H1 (cell line): ENCODE data around the gene FAM76A. TPM values are rescaled to one million over a fixed set of nuclear protein-coding genes. Genes with fewer than 3 reads are reported as not detected.

ENCODE experiments used
- CTCF ChIA-PET: fragments of 300-600 bp; sonication (Branson Sonifier 250); formaldehyde crosslinking; loops from one replicate; lab custom pipeline; 2021; ENCODE audit not compliant: partially characterized antibody; lab: Charles Lee
- POLR2A ChIA-PET: fragments of 300-600 bp; sonication (Branson Sonifier 250); formaldehyde crosslinking; loops from one replicate; lab custom pipeline; 2021; ENCODE audit warnings: inconsistent platforms; ENCODE audit not compliant: partially characterized antibody; lab: Charles Lee
- DNase-seq, 2 experiments: peaks; one replicate each; pipeline versions ENCODE4 v3.0.0 to v3.0.0-alpha.2; 2010 to 2022; ENCODE audit warnings: low spot score in 2 of 2, low read depth in 1 of 2, mixed read lengths in 1 of 2
- FAIRE-seq: peaks from 2 replicates; lab custom pipeline; 2011; peaks lifted over from hg19 to GRCh38; lab: Jason Lieb, UNC
- H2AFZ ChIP-seq: 2 replicates; pipeline ENCODE4 v1.8.1; 2012; ENCODE audit warnings: low read length, inconsistent platforms
- H2AK5ac ChIP-seq: 2 replicates; pipeline ENCODE4 v1.6.1; 2013; ENCODE audit warnings: low read depth, low read length
- H2BK120ac ChIP-seq: replicated peaks from 2 replicates; pipeline ENCODE3; 2013; ENCODE audit warnings: low read depth, low read length, inconsistent platforms
- H2BK12ac ChIP-seq: 2 replicates; pipeline ENCODE4 v1.6.1; 2013; ENCODE audit warnings: low read depth, low read length
- H2BK15ac ChIP-seq: 2 replicates; pipeline ENCODE4 v1.6.1; 2013; ENCODE audit warnings: low read length
- H2BK20ac ChIP-seq: 2 replicates; pipeline ENCODE4 v1.6.1; 2013; ENCODE audit warnings: low read length
- H2BK5ac ChIP-seq: 2 replicates; pipeline ENCODE4 v1.6.1; 2013; ENCODE audit warnings: low read depth, low read length
- H3K14ac ChIP-seq: 2 replicates; pipeline ENCODE4 v1.6.1; 2013; ENCODE audit warnings: inconsistent platforms; ENCODE audit not compliant: insufficient read length
- H3K18ac ChIP-seq: 2 replicates; pipeline ENCODE4 v1.6.1; 2013; ENCODE audit warnings: low read length; ENCODE audit errors: extremely low read depth
- H3K23ac ChIP-seq: 2 replicates; pipeline ENCODE4 v1.6.1; 2013; ENCODE audit warnings: inconsistent platforms; ENCODE audit not compliant: insufficient read length
- H3K23me2 ChIP-seq: 2 replicates; pipeline ENCODE4 v1.6.1; 2013; ENCODE audit warnings: low read depth, low read length
- H3K27ac ChIP-seq: 2 replicates; pipeline ENCODE4 v1.6.1; 2011; ENCODE audit warnings: low read depth, low read length, inconsistent platforms
- H3K27me3 ChIP-seq, 4 experiments: replicated peaks in 1 of 4; 1 replicate in 1 of 4; 2 replicates in 3 of 4; pipeline versions ENCODE4 v1.6.1 to v1.8.1; 2011 to 2013; ENCODE audit warnings: low read length in 3 of 4, mild to moderate bottlenecking in 3 of 4, inconsistent platforms in 2 of 4, mixed read lengths in 2 of 4, moderate library complexity in 1 of 4; ENCODE audit not compliant: control insufficient read depth in 3 of 4, insufficient read depth in 3 of 4; ENCODE audit errors: extremely low read depth in 1 of 4
- H3K36me3 ChIP-seq, 4 experiments: 2 replicates each; pipeline versions ENCODE4 v1.6.1 to v1.8.1; 2011 to 2013; ENCODE audit warnings: mild to moderate bottlenecking in 4 of 4, low read length in 3 of 4, moderate library complexity in 2 of 4, control low read depth in 1 of 4, inconsistent platforms in 1 of 4; ENCODE audit not compliant: insufficient read depth in 4 of 4, control insufficient read depth in 2 of 4
- H3K4ac ChIP-seq: replicated peaks from 2 replicates; pipeline ENCODE3; 2013; ENCODE audit warnings: low read length, low read depth, mixed read lengths, inconsistent platforms; ENCODE audit not compliant: insufficient read length
- H3K4me1 ChIP-seq, 4 experiments: replicated peaks in 1 of 4; 1 replicate in 1 of 4; 2 replicates in 3 of 4; pipeline versions ENCODE4 v1.6.1 to v1.8.1; 2011 to 2013; ENCODE audit warnings: low read length in 3 of 4, inconsistent platforms in 2 of 4, mixed read lengths in 1 of 4; ENCODE audit not compliant: insufficient read depth in 4 of 4, control insufficient read depth in 3 of 4
- H3K4me2 ChIP-seq, 2 experiments: 2 replicates each; pipeline versions ENCODE4 v1.6.1 to v1.8.1; 2011 to 2013; ENCODE audit warnings: low read depth in 2 of 2, low read length in 2 of 2, control low read depth in 1 of 2, inconsistent platforms in 1 of 2, mild to moderate bottlenecking in 1 of 2; ENCODE audit not compliant: insufficient read depth in 1 of 2
- H3K4me3 ChIP-seq, 4 experiments: fragments of 200-600, 300-600 bp in 1 of 4; sonication (generic), shearing (Covaris generic), sonication (Bioruptor Twin) in 1 of 4; 2 replicates each; pipeline versions ENCODE4 v1.5.1 to v1.8.1; 2011 to 2016; ENCODE audit warnings: low read length in 4 of 4, low read depth in 3 of 4, control low read depth in 2 of 4, inconsistent platforms in 2 of 4, mild to moderate bottlenecking in 2 of 4, mixed read lengths in 1 of 4, moderate library complexity in 1 of 4; ENCODE audit not compliant: insufficient read depth in 2 of 4; ENCODE audit errors: extremely low read depth in 1 of 4
- H3K56ac ChIP-seq: replicated peaks from 2 replicates; pipeline ENCODE3; 2013; ENCODE audit warnings: low read depth, mild to moderate bottlenecking, mixed read lengths, low read length, inconsistent platforms; ENCODE audit not compliant: insufficient read length
- H3K79me1 ChIP-seq: 2 replicates; pipeline ENCODE4 v1.6.1; 2013; ENCODE audit warnings: low read depth, low read length, control low read depth
- H3K79me2 ChIP-seq, 2 experiments: 2 replicates each; pipeline versions ENCODE4 v1.6.1 to v1.8.1; 2012 to 2013; ENCODE audit warnings: low read length in 2 of 2, mild to moderate bottlenecking in 2 of 2, inconsistent platforms in 1 of 2; ENCODE audit not compliant: insufficient read depth in 2 of 2, control insufficient read depth in 1 of 2
- H3K9ac ChIP-seq, 4 experiments: replicated peaks in 1 of 4; 1 replicate in 1 of 4; 2 replicates in 3 of 4; pipeline versions ENCODE4 v1.6.1 to v1.8.1; 2011 to 2013; ENCODE audit warnings: low read depth in 3 of 4, low read length in 3 of 4, control low read depth in 2 of 4, mild to moderate bottlenecking in 2 of 4, moderate library complexity in 2 of 4, inconsistent platforms in 1 of 4; ENCODE audit errors: extremely low read depth in 1 of 4
- H3K9me3 ChIP-seq, 2 experiments: 2 replicates each; pipeline versions ENCODE4 v1.6.1 to v1.8.1; 2012 to 2013; ENCODE audit warnings: mild to moderate bottlenecking in 2 of 2, moderate library complexity in 2 of 2, control low read depth in 1 of 2, inconsistent platforms in 1 of 2, low read depth in 1 of 2, low read length in 1 of 2, mixed read lengths in 1 of 2; ENCODE audit not compliant: insufficient read depth in 2 of 2
- H4K20me1 ChIP-seq, 2 experiments: replicated peaks in 1 of 2; 2 replicates each; pipeline versions ENCODE3 to v1.8.1; 2011 to 2013; ENCODE audit warnings: inconsistent platforms in 2 of 2, low read length in 2 of 2, mild to moderate bottlenecking in 1 of 2; ENCODE audit not compliant: insufficient read depth in 2 of 2, control insufficient read depth in 1 of 2
- H4K5ac ChIP-seq: 2 replicates; pipeline ENCODE4 v1.6.1; 2013; ENCODE audit warnings: low read length, low read depth, mixed read lengths, inconsistent platforms; ENCODE audit not compliant: insufficient read length
- H4K8ac ChIP-seq: 2 replicates; pipeline ENCODE4 v1.8.0; 2013; ENCODE audit warnings: mild to moderate bottlenecking, moderate library complexity, low read length, inconsistent platforms; ENCODE audit not compliant: insufficient read depth; ENCODE audit errors: extremely low read depth
- H4K91ac ChIP-seq: replicated peaks from 2 replicates; pipeline ENCODE3; 2013; ENCODE audit warnings: low read length, mixed read lengths, inconsistent platforms; ENCODE audit not compliant: insufficient read length
- CEBPB ChIP-seq: IDR thresholded peaks from 2 replicates; pipeline ENCODE4 v1.6.1; 2012; ENCODE audit warnings: low read depth, low read length
- CHD2 ChIP-seq: IDR thresholded peaks from 2 replicates; pipeline ENCODE4 v1.6.1; 2012; ENCODE audit warnings: low read length, improper control_type of control experiment
- CTBP2 ChIP-seq: IDR thresholded peaks from 2 replicates; pipeline ENCODE4 v1.7.0; 2011; ENCODE audit warnings: borderline replicate concordance, mild to moderate bottlenecking, moderate library complexity, mixed read lengths, low read length; ENCODE audit not compliant: insufficient read depth, insufficient read length
- KDM1A ChIP-seq: fragments of 200-600, 300-600 bp; sonication (generic); IDR thresholded peaks from 2 replicates; pipeline ENCODE4 v1.7.1; 2016; ENCODE audit warnings: mild to moderate bottlenecking, low read length, borderline replicate concordance
- MAFK ChIP-seq: IDR thresholded peaks from 2 replicates; pipeline ENCODE4 v1.6.1; 2012; ENCODE audit warnings: low read depth, mild to moderate bottlenecking, improper control_type of control experiment, low read length
- NANOG ChIP-seq: IDR thresholded peaks from 2 replicates; pipeline ENCODE4 v1.6.1; 2011; ENCODE audit warnings: low read length, low read depth, mild to moderate bottlenecking, inconsistent platforms; ENCODE audit not compliant: insufficient read depth, poor library complexity, severe bottlenecking
- RBBP5 ChIP-seq: IDR thresholded peaks from 2 replicates; pipeline ENCODE4 v1.7.1; 2012; ENCODE audit warnings: low read depth, mild to moderate bottlenecking, inconsistent platforms, low read length, moderate library complexity, borderline replicate concordance
- SP2 ChIP-seq: IDR thresholded peaks from 2 replicates; pipeline ENCODE4 v1.6.1; 2012; ENCODE audit warnings: mild to moderate bottlenecking, low read length, inconsistent platforms
- WGBS, 2 experiments: shearing (Covaris generic) in 1 of 2; methylation state at CpG; one replicate each; pipeline versions ENCODE4 v1.1.6 to v1.1.7; 2013 to 2015; ENCODE audit warnings: low lambda C conversion rate in 2 of 2, mixed read lengths in 2 of 2, inconsistent platforms in 1 of 2, low coverage in 1 of 2, missing lambda C conversion rate in 1 of 2; ENCODE audit not compliant: insufficient replicate concordance in 2 of 2, insufficient coverage in 1 of 2, insufficient read length in 1 of 2; ENCODE audit errors: extremely low coverage in 1 of 2, missing lambda C conversion rate in 1 of 2; 5-methylcytosine and 5-hydroxymethylcytosine counted together
- long read RNA-seq, 2 experiments: library from RNA in 1 of 2; library from capped mRNA in 1 of 2; stranded (forward); transcript quantifications; one replicate each; pipeline ENCODE4 v2.0.0, GENCODE V29; 2021; ENCODE audit warnings: inconsistent platforms in 1 of 2
- polyA minus RNA-seq, 3 experiments: library from RNA; depleted of rRNA, polyadenylated mRNA; stranded (reverse); fragments of >200 nt; gene quantifications; 1 replicate in 2 of 3; 2 replicates in 1 of 3; pipeline ENCODE4 v1.2.3, GENCODE V29; 2011
- polyA plus RNA-seq, 7 experiments: library from polyadenylated mRNA; depleted of rRNA in 3 of 7; stranded (reverse) in 5 of 7; unstranded in 2 of 7; fragments of >200 nt in 5 of 7; fragments of 200-250 nt in 2 of 7; gene quantifications; 1 replicate in 5 of 7; 2 replicates in 1 of 7; 4 replicates in 1 of 7; pipeline versions ENCODE4 v1.2.1 to v1.2.3, GENCODE V29; 2011 to 2013; ENCODE audit warnings: missing spikeins in 2 of 7, mixed read lengths in 2 of 7
- total RNA-seq: library from RNA; stranded (reverse); fragmentation: NEBNext Ultra II Directional; extraction: Animal tissue kit (Norgen Biotek cat#: 25700); gene quantifications from 2 replicates; pipeline ENCODE4 v1.2.1, GENCODE V29; 2021

Gene FAM76A
- total RNA-seq (12.8 and 16.2 TPM in 2 replicates), polyA plus RNA-seq (2011; rRNA removed) (2.7 and 3.4 TPM in 2 replicates), polyA minus RNA-seq (2011; rRNA and poly(A)+ RNA removed) (10.1 and 15.7 TPM in 2 replicates)
- polyA plus RNA-seq (2011; cell fraction: cytosol; rRNA removed): 5.2 TPM
- 5.9 TPM for polyA plus RNA-seq (2011; cell fraction: nucleus; rRNA removed)
- polyA plus RNA-seq (2012, experiment 1 of 2): 8.3 to 9.4 TPM (median 9.1 TPM) in 4 replicates
- polyA plus RNA-seq (2012, experiment 2 of 2): 1.2 TPM
- 7.5 TPM for polyA plus RNA-seq (2013, experiment 1 of 2)
- polyA plus RNA-seq (2013, experiment 2 of 2): 8.1 TPM
- polyA minus RNA-seq (2011; cell fraction: cytosol; rRNA and poly(A)+ RNA removed): 10.3 TPM
- polyA minus RNA-seq (2011; cell fraction: nucleus; rRNA and poly(A)+ RNA removed): 7.3 TPM
- long read RNA-seq, experiment 1, partial matches to known transcripts: 0 of 1 reads
- long read RNA-seq, experiment 1, other reads (novel, unspliced or antisense): 1 of 1 reads
- long read RNA-seq, experiment 2: 0 reads

DNA sequence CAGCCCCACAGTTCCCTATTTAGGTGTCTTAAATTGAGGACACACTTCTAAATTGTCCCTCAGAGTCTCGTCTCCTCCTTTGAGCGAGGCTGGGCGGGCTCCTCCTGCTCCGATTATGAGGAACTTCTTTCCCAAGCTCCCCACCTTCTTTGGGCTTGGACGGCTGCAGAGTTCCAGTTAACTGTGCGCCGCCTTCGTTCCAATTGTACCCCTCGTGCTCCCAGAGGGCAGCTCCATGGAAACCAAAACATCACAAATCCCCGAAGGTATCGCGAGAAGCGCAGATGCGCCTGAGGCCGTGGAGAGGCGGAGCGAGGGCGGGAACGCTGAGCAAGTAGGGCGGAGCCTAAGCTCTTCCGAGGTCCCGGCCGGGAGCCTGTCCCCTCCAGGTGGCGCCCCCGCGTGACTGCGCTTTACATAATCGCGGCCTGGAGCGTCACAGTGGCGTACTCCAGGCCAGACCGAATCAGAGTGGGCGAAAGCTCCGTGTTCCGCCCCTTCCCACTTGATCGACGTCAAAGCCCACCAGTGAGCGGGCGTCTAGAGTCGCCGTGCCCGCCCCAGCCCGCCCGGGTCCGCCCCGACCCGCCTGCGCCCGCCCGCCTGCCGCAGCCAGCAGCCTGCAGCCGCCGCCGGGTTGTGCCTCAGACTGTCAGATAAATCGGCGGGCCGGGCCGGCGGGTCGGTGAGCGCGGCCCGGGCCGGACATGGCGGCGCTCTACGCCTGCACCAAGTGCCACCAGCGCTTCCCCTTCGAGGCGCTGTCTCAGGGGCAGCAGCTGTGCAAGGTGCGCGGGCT is at the start of gene FAM76A:
Gene FAM76A, plus strand, starts transcription at position 588 of the 799 bp plus-strand sequence. Its CDS starts 120 bp downstream, at position 708.
- ChIA-PET CTCF (interaction anchor here (0.5 to 1.9 kb wide), 9 partner anchors 47 to 606 kb away, joined by 3 to 9 read pairs (median 3); partner anchors contain the start of genes IFI6 and STX12), POLR2A (interaction anchor here (0.6 to 1.6 kb wide), 16 partner anchors 10 to 603 kb away, joined by 3 to 8 read pairs (median 3); partner anchors contain the start of genes IFI6, MED18, PPP1R8 and SESN2)
- no peaks in the 10 kb centered on the region for H4K20me1 ChIP-seq
- H3K79me1 ChIP-seq: no peaks in the 10 kb centered on the region
- peak within 1 kb of the TSS; percentile 77 to 89 (median 86) for H3K4me3 ChIP-seq
- peaks cover 3% of the 10 kb centered on the region; the same call in 1 of the 2 replicates for H3K23me2 ChIP-seq
- H2AK5ac ChIP-seq: no peak within 1 kb of the TSS
- peak within 1 kb of the TSS; percentile 93 for H3K18ac ChIP-seq
- H3K23ac ChIP-seq: no peak within 1 kb of the TSS
- H3K9ac ChIP-seq: peak within 1 kb of the TSS; percentile 44 to 84 (median 52)
- no peak within 1 kb of the TSS for H4K91ac ChIP-seq
- H2BK120ac ChIP-seq: peak within 1 kb of the TSS; percentile 40
- peak within 1 kb of the TSS; percentile 32 for H4K5ac ChIP-seq
- no peaks in the 10 kb centered on the region; a peak in 1 of 4 replicates for H3K79me2 ChIP-seq
- H3K4me2 ChIP-seq: peak within 1 kb of the TSS; percentile 74 to 79
- H3K9me3 ChIP-seq: no peaks in the 10 kb centered on the region
- peak within 1 kb of the TSS; percentile 81; the same call in 1 of the 2 replicates for H2BK5ac ChIP-seq
- H3K14ac ChIP-seq: no peak within 1 kb of the TSS
- no peak within 1 kb of the TSS; the same call in 1 of the 2 replicates for H2BK15ac ChIP-seq
- H3K36me3 ChIP-seq: no peaks in the 10 kb centered on the region
- FAIRE-seq (peak; percentile 32), DNase-seq (peak; percentile 98 to 99)
- H3K4ac ChIP-seq: no peak within 1 kb of the TSS
- no peak within 1 kb of the TSS for H2BK20ac ChIP-seq
- peaks cover 0 to 5% (median under 1%) of the 10 kb centered on the region in 4 experiments; a peak in 3 of 7 replicates for H3K4me1 ChIP-seq
- 4% methylated on average over 43 of the region's 72 CpGs; no CpG with 5 or more reads in 1 of the 2 experiments for WGBS, 2 experiments
- no peak within 1 kb of the TSS for H3K56ac ChIP-seq
- peak within 1 kb of the TSS; percentile 12; the same call in 1 of the 2 replicates for H2BK12ac ChIP-seq
- H4K8ac ChIP-seq: peak within 1 kb of the TSS; percentile 63; the same call in 1 of the 2 replicates
- H3K27me3 ChIP-seq: peaks cover 0 to 2% (median 0%) of the 10 kb centered on the region in 4 experiments; a peak in 1 of 7 replicates
- peak within 1 kb of the TSS; percentile 65 for H3K27ac ChIP-seq
- H2AFZ ChIP-seq: peak within 1 kb of the TSS; percentile 62; the same call in 1 of the 2 replicates
- TF ChIP-seq KDM1A (no peak), SP2 (peak; percentile 64), CEBPB (no peak), MAFK (no peak), NANOG (no peak), CHD2 (peak; percentile 99), CTBP2 (no peak), RBBP5 (0 out of 2 replicates have a peak, but pooled peaks have one; percentile 16)
